Activated CD4-positive, alpha-beta T cell treated with anti-CD3 and anti-CD28 coated beads, Interleukin-2, amount 50 U/mL, for 48 hours (primary cell): ENCODE measurements around the gene BACH2.

ENCODE experiments used
- DNase-seq, 2 experiments: peaks; one replicate each; pipeline ENCODE4 v3.0.0-alpha.2; 2020

Gene BACH2

GRCh38 chr6:90204327-90205056 is 92.2 kb downstream of the BACH2 start:
- no peak for DNase-seq

GRCh38 chr6:90203672-90204071 is 93.0 kb downstream of the BACH2 start:
- DNase-seq: no peak

GRCh38 chr6:90202156-90202555 is 94.5 kb downstream of the BACH2 start:
- no peak for DNase-seq

- DNase-seq: no peak
These were observed 96.7 kb downstream of the BACH2 start for GRCh38 chr6:90199900-90200299.

GRCh38 chr6:90198758-90199425 is 97.8 kb downstream of the BACH2 start:
- DNase-seq: no peak

GRCh38 chr6:90197854-90198496 is 98.7 kb downstream of the BACH2 start:
- no peak for DNase-seq

- no peak for DNase-seq
These were observed 101.4 kb downstream of the BACH2 start for GRCh38 chr6:90195094-90195829.

- DNase-seq: no peak
These were observed 102.2 kb downstream of the BACH2 start for GRCh38 chr6:90194371-90194841.

GRCh38 chr6:90193359-90193758 is 103.3 kb downstream of the BACH2 start:
- no peak for DNase-seq

- no peak for DNase-seq
These were observed 103.8 kb downstream of the BACH2 start for GRCh38 chr6:90192857-90193256.

- DNase-seq: no peak
These were observed 105.8 kb downstream of the BACH2 start for GRCh38 chr6:90190752-90191395.

GRCh38 chr6:90190131-90190530 is 106.5 kb downstream of the BACH2 start:
- DNase-seq: no peak

- no peak for DNase-seq
These were observed 109.1 kb downstream of the BACH2 start for GRCh38 chr6:90187437-90188121.

- no peak for DNase-seq
These were observed 109.8 kb downstream of the BACH2 start for GRCh38 chr6:90186637-90187371.

- no peak for DNase-seq
These were observed 110.6 kb downstream of the BACH2 start for GRCh38 chr6:90186026-90186425.

GRCh38 chr6:90184334-90185298 is 112.0 kb downstream of the BACH2 start:
- no peak for DNase-seq

GRCh38 chr6:90183587-90184333 is 112.9 kb downstream of the BACH2 start:
- no peak for DNase-seq

- DNase-seq: no peak
These were observed 116.1 kb downstream of the BACH2 start for GRCh38 chr6:90180526-90180925.
